IPS-NIHi7 (cell line): ENCODE data around the gene TCF7L2.
A peak's percentile ranks its signal among the peaks of the same experiment; 100 is the strongest.

ENCODE experiments used
- DNase-seq: peaks from one replicate; pipeline ENCODE4 v3.0.0; 2012; ENCODE audit warnings: mixed read lengths; ENCODE audit errors: extremely low spot score

Gene TCF7L2

DNA sequence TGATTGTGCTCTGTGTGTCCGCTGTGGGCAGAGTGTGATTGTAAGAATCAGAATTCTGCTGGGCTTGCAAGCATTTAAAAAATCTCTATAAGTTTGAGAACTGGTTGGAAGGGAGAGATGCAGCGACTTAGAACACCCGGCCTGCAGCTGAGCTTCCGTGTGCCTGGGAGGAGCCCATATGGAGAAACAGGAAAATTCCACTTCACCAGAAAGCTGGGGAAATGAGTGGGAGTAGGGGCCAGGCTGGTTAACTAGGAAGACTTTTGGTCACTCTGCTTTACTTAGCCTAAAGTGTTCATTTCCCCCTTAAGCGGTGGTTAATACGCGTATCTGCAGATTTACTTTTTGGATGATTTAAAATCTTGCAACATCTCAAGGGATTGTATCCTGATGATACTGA lies 72.2 kb downstream of the TCF7L2 start:
- no peak for DNase-seq

GRCh38 chr10:113023017-113023416 lies 73.0 kb downstream of the TCF7L2 start:
- no peak for DNase-seq

- no peak for DNase-seq
Measured at GRCh38 chr10:113024930-113025329, 74.9 kb downstream of the TCF7L2 start.

DNA sequence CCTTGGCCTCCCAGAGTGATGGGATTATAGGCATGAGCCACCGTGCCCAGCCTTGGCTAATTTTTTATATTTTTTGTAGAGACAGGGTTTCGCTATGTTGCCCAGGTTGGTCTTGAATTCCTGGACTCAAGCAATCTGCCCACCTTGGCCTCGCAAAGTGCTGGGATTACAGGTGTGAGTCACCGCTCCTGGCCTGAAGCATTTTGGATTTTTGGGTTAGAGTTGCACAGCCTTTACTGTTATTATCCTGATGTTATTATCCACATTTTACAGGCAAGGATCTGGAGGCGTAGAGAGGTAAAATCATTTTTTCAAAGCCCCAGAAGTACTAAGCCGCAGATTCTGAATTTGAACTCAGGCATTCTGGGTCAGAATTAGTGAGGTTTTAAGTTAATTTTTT lies 75.4 kb downstream of the TCF7L2 start:
- DNase-seq, result no peak

GRCh38 chr10:113026679-113027078 lies 76.6 kb downstream of the TCF7L2 start:
- no peak for DNase-seq

GRCh38 chr10:113027230-113027573 lies 77.2 kb downstream of the TCF7L2 start:
- no peak for DNase-seq

DNA sequence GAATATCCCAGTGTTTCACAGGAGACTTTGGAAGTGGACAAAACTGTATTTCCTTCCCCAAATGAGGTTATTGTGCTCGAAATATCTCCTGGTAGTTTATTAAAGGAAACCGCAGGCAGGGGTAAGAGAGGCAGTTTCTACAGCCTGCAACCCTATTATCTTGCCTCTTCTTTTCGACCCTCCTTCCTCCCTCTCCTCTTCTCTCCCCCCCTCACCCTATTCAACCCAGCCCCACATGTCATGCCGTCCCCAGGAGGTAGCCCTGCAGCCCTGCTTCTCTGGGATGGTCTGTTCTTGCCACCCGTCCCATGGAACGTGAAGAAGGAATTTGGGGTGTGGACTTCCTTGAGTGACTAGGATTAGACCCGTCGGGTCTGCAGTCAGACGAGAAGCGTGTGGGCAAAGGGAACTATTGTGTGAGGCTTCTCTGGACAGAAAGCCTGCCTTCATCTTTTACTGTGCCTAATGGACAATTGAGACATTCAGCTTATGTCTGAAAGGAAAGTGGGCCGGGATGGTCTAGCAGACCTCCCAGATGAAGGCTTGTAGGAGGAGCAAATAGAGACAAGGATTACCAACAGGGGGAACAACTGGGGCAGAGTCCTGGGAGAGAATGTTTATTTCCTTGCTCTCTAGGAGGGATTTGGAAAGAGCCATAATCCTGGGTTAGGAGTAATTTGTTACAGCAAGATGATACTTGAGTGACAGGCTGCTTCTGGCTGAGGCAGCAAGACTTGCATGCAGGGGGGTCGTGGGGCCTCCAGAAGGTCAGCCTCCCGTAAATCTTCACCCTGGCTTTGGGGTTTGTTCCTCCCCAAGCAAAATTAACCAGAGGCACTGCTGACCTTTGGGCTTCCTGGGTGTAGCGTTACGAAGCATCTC lies 77.8 kb downstream of the TCF7L2 start:
- DNase-seq, result peak; percentile 48

DNA sequence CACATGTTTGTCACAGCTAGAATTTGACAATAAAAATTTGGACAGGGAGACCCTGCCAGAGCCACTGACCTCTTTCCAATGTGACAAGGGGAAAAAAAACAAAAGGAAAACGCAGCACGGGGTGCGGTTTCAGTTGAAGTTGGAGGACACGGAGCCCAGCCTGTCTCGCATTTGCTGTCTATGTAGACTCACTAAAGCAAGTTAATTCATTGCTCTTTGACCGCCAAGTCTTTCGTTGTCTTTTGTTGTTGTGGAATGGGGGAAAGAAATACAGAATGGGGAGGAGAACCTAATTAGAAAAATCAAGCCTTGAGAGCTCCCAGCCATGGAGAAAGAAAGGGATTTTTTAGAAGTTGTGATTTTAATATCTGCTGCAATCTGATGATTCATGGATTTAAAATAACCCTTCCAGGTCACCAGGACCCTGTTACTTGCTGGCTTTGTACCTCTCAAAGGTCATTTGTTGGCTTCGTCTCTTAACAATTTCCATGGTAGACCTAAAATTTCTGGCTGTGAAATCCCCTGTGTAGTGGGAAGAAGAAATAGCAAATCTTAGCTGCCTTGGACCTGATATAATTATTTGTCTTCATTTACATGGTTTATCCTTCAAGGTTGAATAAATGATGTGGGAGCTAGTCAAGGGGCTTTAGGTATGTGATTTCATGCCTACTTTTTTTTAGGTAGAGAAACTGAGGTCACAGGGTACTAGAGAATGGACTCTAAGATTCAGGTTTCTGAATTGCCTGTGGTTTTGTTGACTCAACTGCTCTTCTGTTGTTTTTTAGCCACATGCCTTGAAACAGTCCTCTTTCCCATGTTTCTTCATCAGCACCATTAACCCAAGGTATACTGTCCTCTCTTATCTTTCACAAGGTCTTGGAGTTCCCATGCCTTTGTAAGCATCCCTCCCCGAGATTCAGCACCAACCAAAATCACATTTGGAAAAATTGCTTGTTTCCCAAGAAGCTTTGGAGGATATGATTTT lies 78.7 kb downstream of the TCF7L2 start:
- no peak for DNase-seq

DNA sequence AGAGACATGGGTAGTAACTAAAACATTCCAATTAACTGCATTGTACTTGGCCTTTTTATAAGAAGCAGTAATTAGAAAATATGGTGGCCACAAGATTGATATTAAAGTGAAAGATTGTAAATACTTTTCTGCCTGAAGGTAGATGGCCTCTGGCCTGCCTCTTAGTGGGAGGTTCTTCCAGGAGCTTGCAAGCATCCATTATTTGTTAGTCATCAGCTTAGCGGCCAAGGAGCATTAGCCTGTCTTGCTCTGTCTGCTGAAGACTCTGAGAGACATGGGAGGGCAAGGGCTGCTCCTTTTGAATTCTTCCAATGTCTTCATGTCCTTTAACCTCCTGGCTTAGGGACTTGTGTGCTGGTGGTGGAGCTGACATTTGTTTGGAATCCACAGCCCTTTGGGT lies 80.4 kb downstream of the TCF7L2 start:
- DNase-seq, result no peak

GRCh38 chr10:113031147-113031546 lies 81.1 kb downstream of the TCF7L2 start:
- DNase-seq, result no peak

DNA sequence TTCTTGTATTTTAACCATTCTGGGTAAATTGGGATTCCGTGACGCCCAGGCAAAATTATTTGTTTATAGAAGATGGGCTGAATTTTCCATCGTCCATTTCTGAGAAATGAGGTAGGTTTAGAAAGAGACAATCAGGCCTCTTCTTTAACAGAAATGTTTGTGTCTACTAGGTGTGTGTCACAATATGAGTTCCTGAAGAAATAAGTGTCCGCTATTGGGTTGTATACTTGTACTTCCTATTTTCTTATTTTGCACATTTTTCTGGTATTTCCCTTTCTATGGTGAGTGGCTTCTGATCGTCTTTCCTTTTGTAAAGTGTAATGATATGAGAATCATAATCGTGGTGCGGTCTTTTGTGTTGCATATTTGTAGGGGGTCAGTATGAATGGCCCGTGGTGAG lies 83.9 kb downstream of the TCF7L2 start:
- DNase-seq, result no peak

DNA sequence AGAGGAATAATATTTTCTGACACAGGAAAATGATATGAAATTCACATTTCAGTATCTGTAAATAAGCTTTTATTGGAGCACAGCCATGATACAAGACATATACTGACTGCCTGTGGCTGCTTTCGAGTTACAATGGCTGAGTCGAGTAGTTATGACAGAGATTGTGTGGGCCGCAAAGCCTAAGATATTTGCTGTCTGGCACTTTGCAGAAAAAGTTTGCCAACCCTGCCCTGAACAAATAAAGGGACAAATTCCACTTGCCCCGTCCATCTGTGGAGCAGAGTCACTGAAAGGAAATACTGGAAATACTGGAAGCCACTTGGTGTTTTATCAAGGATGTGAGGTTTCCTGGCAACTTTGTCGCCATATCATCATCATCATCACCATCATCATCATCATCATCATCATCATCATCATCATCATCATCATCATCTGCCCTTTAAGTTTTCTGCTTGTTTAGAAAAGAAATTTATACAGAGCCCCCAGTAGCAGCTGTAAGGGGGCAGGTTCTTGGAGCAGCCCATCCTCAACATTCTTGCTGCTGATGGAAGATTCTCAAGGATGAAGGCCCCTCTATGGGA lies 85.8 kb downstream of the TCF7L2 start:
- DNase-seq, result no peak

GRCh38 chr10:113036619-113037018 lies 86.6 kb downstream of the TCF7L2 start:
- DNase-seq, result no peak

DNA sequence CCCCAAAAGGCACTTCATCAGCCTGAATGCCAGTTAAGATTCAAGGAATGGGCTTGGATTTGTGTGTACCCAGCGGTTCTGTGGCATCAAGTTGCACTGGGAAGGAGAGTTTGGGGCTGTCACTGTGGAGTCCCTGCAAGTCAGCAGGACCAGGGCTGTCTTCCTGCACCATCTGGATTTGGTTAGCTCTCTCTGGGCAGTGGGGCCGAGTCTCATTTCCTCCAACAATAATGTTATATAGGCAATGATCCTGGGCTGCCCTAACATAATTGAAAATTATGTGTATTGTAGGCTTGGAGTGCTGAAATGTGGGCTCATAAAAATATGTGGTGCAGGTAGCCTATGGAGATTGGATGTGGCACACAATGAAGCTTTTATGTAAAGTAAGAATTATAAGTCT lies 87.2 kb downstream of the TCF7L2 start:
- no peak for DNase-seq

DNA sequence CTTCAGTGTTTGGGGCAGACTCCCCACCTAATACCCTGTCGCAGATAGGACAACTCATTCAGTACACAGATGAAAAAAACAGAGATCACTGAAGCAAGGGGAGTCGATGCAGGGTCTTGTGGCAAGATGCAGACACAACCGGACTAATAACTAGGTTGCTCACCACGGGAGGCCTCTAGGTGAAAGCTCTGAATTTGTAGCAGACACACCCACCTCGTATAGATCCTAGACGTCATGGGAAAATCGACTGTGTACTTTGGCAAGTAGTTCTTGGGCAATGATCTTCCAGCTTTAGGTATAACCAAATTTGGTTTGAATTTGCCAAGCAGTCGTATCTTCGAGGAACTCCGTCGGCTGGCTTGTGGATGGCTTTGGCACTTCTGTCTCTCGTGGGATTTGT lies 88.1 kb downstream of the TCF7L2 start:
- DNase-seq, result no peak

DNA sequence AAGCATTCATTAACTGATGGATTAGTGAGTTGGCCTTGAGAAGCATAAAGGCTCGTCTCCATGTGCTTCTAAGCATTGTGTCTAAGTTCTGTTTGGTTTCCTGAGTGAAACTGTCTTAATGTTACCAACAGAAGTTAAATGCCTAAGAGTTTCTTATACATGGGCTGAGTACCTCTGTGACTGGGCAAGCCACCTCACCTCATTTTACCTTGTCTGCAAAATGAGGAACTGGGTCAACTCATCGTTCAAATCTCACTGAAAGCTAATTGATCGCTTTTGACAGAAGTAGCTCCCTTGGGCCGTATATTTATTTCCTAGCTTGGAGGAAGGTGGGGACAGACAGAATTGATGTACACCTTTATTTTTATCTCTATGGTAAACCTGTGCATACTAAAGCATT lies 88.9 kb downstream of the TCF7L2 start:
- DNase-seq, result no peak

GRCh38 chr10:113041324-113041723 lies 91.3 kb downstream of the TCF7L2 start:
- DNase-seq, result no peak

- no peak for DNase-seq
Measured at GRCh38 chr10:113041841-113042750, 92.0 kb downstream of the TCF7L2 start.

- no peak for DNase-seq
Measured at GRCh38 chr10:113042868-113043267, 92.8 kb downstream of the TCF7L2 start.

GRCh38 chr10:113044016-113044755 lies 94.1 kb downstream of the TCF7L2 start:
- DNase-seq, result no peak
